Measurements from ENCODE around the gene FCN1.

Gene FCN1

DNA sequence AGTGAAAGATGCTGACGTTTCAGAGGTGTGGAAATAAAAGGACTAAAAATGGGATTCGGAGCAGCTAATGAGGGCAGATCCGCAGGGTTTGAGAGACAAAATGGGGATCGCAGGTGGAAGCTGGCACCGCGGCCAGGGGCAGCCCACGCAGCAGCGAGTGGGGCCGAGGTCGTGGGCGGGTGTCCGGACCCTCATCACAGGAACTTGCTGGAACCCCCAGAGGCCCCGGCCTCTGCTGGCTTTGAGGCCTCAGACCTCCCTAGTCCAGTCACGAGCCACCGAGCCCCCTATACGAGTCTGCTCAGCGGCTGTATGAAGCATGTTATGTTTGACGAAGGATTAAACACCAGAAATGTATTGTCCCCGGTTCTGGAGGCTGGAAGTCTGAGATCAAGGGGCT is 45.8 kb upstream of the FCN1 start:
- H3K4me3 ChIP-seq (ENCODE audit: low read depth, low read length): no peak overlapping the region
- TF ChIP-seq, protein P1, sequence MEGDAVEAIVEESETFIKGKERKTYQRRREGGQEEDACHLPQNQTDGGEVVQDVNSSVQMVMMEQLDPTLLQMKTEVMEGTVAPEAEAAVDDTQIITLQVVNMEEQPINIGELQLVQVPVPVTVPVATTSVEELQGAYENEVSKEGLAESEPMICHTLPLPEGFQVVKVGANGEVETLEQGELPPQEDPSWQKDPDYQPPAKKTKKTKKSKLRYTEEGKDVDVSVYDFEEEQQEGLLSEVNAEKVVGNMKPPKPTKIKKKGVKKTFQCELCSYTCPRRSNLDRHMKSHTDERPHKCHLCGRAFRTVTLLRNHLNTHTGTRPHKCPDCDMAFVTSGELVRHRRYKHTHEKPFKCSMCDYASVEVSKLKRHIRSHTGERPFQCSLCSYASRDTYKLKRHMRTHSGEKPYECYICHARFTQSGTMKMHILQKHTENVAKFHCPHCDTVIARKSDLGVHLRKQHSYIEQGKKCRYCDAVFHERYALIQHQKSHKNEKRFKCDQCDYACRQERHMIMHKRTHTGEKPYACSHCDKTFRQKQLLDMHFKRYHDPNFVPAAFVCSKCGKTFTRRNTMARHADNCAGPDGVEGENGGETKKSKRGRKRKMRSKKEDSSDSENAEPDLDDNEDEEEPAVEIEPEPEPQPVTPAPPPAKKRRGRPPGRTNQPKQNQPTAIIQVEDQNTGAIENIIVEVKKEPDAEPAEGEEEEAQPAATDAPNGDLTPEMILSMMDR (IDR thresholded peaks at IDR 0.05; ENCODE audit: low read depth, low read length): no peak

DNA sequence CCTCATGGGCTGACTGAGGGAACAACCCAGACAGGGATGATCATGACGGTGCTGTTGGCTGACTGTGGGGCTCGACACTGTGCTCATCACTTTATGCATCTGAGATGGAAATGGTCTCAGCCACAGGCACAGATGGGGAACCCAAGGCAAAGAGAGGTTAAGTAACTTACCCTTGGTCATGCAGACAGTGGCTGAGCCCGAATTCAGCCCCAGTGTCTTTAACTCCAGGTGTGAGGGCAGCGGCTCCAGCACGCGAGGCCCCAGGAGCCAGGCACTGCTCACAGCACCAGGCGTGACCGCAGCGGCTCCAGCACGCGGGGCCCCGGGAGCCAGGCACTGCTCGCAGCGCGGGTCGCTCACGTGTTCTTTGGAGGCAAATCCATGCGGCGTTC is 45.3 kb upstream of the FCN1 start:
- TF ChIP-seq, protein P1 (IDR thresholded peaks at IDR 0.05; ENCODE audit: low read depth, low read length): no peak
- H3K4me3 ChIP-seq (ENCODE audit: low read depth, low read length): no peak overlapping the region

DNA sequence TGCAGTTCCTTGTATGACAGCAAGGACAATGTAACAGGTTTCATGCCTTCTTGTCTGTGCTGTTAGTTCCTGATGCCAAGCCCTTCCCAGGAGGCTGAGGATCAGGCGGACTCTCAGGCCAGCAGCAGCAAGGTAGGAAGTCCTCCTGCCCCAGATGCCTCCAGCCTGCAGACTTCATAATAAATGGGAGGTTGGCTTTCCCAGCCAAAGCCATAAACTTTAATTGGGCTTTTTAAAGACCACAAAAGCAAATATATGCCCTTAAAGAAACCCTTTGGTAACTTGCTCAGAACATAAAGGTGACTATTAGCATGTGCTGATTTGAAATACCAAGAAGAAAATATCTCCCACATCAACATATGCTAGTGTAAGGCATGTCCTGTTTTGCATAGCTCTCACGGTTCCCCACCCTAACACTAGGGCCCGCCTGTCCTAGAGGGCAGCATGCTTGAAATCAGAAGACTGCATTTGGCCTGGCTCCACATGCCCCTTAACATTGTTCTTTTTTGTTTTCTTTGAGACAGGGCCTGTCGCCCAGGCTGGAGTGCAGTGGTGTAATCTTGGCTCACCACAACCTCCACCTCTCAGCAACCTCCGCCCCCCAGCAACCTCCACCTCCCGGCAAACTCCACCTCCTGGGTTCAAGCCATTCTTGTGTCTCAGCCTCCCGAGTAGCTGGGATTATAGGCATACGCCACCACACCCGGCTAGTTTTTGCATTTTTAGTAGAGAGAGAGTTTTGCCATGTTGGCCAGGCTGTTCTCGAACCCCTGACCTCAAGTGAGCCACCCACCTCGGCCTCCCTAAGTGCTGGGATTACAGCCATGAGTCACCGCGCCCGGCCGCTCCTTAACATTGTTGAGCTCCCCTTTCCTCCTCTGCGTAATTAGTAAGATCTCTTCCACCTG is 44.6 kb upstream of the FCN1 start:
- no peak overlapping the region for H3K4me3 ChIP-seq (ENCODE audit: low read depth, low read length)
- TF ChIP-seq, protein P1 (IDR thresholded peaks at IDR 0.05; ENCODE audit: low read depth, low read length): no peak

DNA sequence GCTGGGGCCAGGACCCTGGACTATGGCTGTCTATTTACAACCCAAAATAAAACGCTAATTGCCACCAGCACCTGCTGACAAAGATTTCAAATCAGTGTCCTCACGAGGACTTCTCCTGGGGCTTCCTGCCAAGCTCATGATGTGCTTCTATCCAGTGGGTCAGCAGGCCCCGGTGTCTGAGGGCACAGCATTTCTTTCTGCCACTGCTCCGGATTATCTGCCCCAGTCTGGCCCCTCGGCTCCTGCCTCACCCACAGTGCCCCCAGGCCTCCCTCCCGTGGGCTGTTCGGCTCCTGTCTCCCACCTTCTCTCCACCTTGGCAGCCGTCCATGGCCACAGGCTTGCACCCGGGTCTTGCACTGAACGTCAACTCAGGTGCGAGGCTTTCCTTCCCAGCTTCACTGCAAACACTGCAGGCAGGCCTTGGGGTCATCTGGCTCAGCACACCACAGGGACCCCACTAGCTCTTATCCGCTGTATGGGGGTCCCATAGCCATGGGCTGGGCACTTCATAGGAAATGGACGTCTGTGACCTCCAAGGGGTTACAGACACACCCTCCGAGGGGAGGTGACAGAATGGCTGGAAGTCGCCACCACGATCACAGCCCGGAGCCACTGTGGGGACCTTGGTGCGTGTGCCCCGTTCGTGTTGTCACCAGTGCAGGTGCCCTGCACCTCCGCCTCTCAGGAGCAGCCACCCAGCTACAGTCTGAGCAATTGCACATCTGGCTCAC is 43.8 kb upstream of the FCN1 start:
- no peak overlapping the region for H3K4me3 ChIP-seq (ENCODE audit: low read depth, low read length)
- TF ChIP-seq, protein P1 (IDR thresholded peaks at IDR 0.05; ENCODE audit: low read depth, low read length): no peak

DNA sequence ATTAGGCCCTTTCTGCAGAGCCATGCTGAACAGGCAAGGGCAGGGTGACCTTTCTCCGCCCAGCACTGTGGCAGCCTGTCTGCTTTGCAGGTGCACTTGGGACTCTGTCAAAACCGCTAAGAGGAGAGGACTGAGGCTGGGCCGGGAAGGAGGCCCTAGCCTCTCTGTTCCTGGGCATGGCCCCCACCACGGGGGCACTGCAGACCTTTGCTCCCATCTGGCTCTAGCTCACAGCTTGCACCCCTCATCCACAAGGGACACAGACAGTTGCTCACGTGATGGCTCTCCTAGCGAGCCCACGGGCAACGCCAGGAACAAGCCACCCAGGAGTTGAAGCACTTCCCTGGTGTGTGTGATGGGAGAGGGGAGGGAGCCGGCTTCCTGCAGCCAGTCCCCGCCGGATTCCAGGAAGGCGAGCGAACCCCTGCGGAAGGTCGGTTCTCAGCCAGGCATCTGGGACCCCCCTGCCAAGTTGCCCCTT is 43.0 kb upstream of the FCN1 start:
- H3K4me3 ChIP-seq (ENCODE audit: low read depth, low read length): no peak overlapping the region
- TF ChIP-seq, protein P1 (IDR thresholded peaks at IDR 0.05; ENCODE audit: low read depth, low read length): no peak

DNA sequence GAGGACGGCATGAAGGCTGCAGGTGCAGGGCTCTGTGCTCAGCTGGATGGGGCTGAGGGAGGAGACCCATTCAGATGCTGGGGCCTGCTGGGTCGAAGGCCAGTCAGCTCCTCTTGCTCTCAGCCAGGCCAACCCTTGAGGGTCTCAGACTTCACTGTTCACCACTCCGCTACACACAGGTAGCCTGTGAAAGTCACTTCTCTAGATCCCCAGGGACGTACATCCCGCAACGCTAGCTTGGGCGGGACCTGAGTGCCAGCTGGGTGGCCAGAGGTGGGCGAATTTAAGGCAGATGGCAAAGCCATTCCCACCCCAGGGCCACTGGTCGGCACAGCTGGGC is 42.2 kb upstream of the FCN1 start:
- TF ChIP-seq, protein P1 (IDR thresholded peaks at IDR 0.05; ENCODE audit: low read depth, low read length): no peak
- no peak overlapping the region for H3K4me3 ChIP-seq (ENCODE audit: low read depth, low read length)
